Measurements from ENCODE around the gene TES.
A peak's percentile ranks its signal among the peaks of the same experiment; 100 is the strongest.

The TES gene

GRCh38 chr7:116229366-116229765, 19.0 kb downstream of the TES start:
- Histone ChIP-seq H3K4me3 (ENCODE audit: low read depth in 1 of 5, low read length in 5 of 5) (no peak overlapping the region), H3K9me3 (ENCODE audit: control insufficient read depth in 5 of 5, low read length in 5 of 5) (no peaks in the 10 kb centered on the region), H3K4me1 (ENCODE audit: control insufficient read depth in 5 of 5, insufficient read depth in 5 of 5, low read length in 5 of 5) (peaks cover 2 to 47% (median 31%) of the 10 kb centered on the region in 5 donors), H3K9ac (ENCODE audit: low read length in 5 of 5) (no peak overlapping the region), H3K27ac (ENCODE audit: low read depth, low read length) (peak overlapping the region; percentile 80), H3K27me3 (ENCODE audit: control insufficient read depth in 5 of 5, insufficient read depth in 4 of 5, low read length in 5 of 5) (no peaks in the 10 kb centered on the region), H3K36me3 (ENCODE audit: control insufficient read depth in 5 of 5, insufficient read depth in 5 of 5, low read length in 5 of 5) (no peaks in the 10 kb centered on the region)

- peaks cover 2 to 47% (median 31%) of the 10 kb centered on the region in 5 donors for H3K4me1 ChIP-seq (ENCODE audit: control insufficient read depth in 5 of 5, insufficient read depth in 5 of 5, low read length in 5 of 5)
- H3K36me3 ChIP-seq (ENCODE audit: control insufficient read depth in 5 of 5, insufficient read depth in 5 of 5, low read length in 5 of 5) = no peaks in the 10 kb centered on the region
- peak overlapping the region in 3 of 5 donors; percentile 9 to 23 (median 14) for H3K4me3 ChIP-seq (ENCODE audit: low read depth in 1 of 5, low read length in 5 of 5)
- H3K9ac ChIP-seq (ENCODE audit: low read length in 5 of 5) = peak overlapping the region in 4 of 5 donors; percentile 21 to 42 (median 24)
- no peaks in the 10 kb centered on the region for H3K9me3 ChIP-seq (ENCODE audit: control insufficient read depth in 5 of 5, low read length in 5 of 5)
- no peaks in the 10 kb centered on the region for H3K27me3 ChIP-seq (ENCODE audit: control insufficient read depth in 5 of 5, insufficient read depth in 4 of 5, low read length in 5 of 5)
- H3K27ac ChIP-seq (ENCODE audit: low read depth, low read length) = peak overlapping the region; percentile 80
These were observed 20.1 kb downstream of the TES start for GRCh38 chr7:116230191-116231005.

- peak overlapping the region; percentile 80 for H3K27ac ChIP-seq (ENCODE audit: low read depth, low read length)
- H3K36me3 ChIP-seq (ENCODE audit: control insufficient read depth in 5 of 5, insufficient read depth in 5 of 5, low read length in 5 of 5) = no peaks in the 10 kb centered on the region
- H3K4me1 ChIP-seq (ENCODE audit: control insufficient read depth in 5 of 5, insufficient read depth in 5 of 5, low read length in 5 of 5) = peaks cover 2 to 47% (median 31%) of the 10 kb centered on the region in 5 donors
These were observed 21.2 kb downstream of the TES start for GRCh38 chr7:116231543-116231942.

GRCh38 chr7:116231949-116232348, 21.6 kb downstream of the TES start:
- H3K27me3 ChIP-seq (ENCODE audit: control insufficient read depth in 5 of 5, insufficient read depth in 4 of 5, low read length in 5 of 5) = no peaks in the 10 kb centered on the region
- no peak overlapping the region for H3K4me3 ChIP-seq (ENCODE audit: low read depth in 1 of 5, low read length in 5 of 5)
- no peak overlapping the region for H3K9ac ChIP-seq (ENCODE audit: low read length in 5 of 5)
- no peaks in the 10 kb centered on the region for H3K36me3 ChIP-seq (ENCODE audit: control insufficient read depth in 5 of 5, insufficient read depth in 5 of 5, low read length in 5 of 5)
- H3K9me3 ChIP-seq (ENCODE audit: control insufficient read depth in 5 of 5, low read length in 5 of 5) = no peaks in the 10 kb centered on the region
- peak overlapping the region; percentile 44 for H3K27ac ChIP-seq (ENCODE audit: low read depth, low read length)
- H3K4me1 ChIP-seq (ENCODE audit: control insufficient read depth in 5 of 5, insufficient read depth in 5 of 5, low read length in 5 of 5) = peaks cover 2 to 47% (median 31%) of the 10 kb centered on the region in 5 donors

More at GRCh38 chr7:116231543-116231942, 21.2 kb downstream of the TES start:
- no peak overlapping the region for H3K9ac ChIP-seq (ENCODE audit: low read length in 5 of 5)
- H3K9me3 ChIP-seq (ENCODE audit: control insufficient read depth in 5 of 5, low read length in 5 of 5) = no peaks in the 10 kb centered on the region
- H3K27me3 ChIP-seq (ENCODE audit: control insufficient read depth in 5 of 5, insufficient read depth in 4 of 5, low read length in 5 of 5) = no peaks in the 10 kb centered on the region
- no peak overlapping the region for H3K4me3 ChIP-seq (ENCODE audit: low read depth in 1 of 5, low read length in 5 of 5)

- Histone ChIP-seq H3K4me3 (ENCODE audit: low read depth in 1 of 5, low read length in 5 of 5) (no peak overlapping the region), H3K27ac (ENCODE audit: low read depth, low read length) (peak overlapping the region; percentile 44), H3K4me1 (ENCODE audit: control insufficient read depth in 5 of 5, insufficient read depth in 5 of 5, low read length in 5 of 5) (peaks cover 2 to 46% (median 30%) of the 10 kb centered on the region in 5 donors), H3K27me3 (ENCODE audit: control insufficient read depth in 5 of 5, insufficient read depth in 4 of 5, low read length in 5 of 5) (no peaks in the 10 kb centered on the region), H3K36me3 (ENCODE audit: control insufficient read depth in 5 of 5, insufficient read depth in 5 of 5, low read length in 5 of 5) (peaks cover 0 to 3% (median 0%) of the 10 kb centered on the region in 5 donors), H3K9ac (ENCODE audit: low read length in 5 of 5) (no peak overlapping the region), H3K9me3 (ENCODE audit: control insufficient read depth in 5 of 5, low read length in 5 of 5) (no peaks in the 10 kb centered on the region)
These were observed 22.0 kb downstream of the TES start for GRCh38 chr7:116232350-116232749.

- H3K4me3 ChIP-seq (ENCODE audit: low read depth in 1 of 5, low read length in 5 of 5) = no peak overlapping the region
- H3K27me3 ChIP-seq (ENCODE audit: control insufficient read depth in 5 of 5, insufficient read depth in 4 of 5, low read length in 5 of 5) = no peaks in the 10 kb centered on the region
- peaks cover 0 to 9% (median 0%) of the 10 kb centered on the region in 5 donors for H3K36me3 ChIP-seq (ENCODE audit: control insufficient read depth in 5 of 5, insufficient read depth in 5 of 5, low read length in 5 of 5)
- H3K4me1 ChIP-seq (ENCODE audit: control insufficient read depth in 5 of 5, insufficient read depth in 5 of 5, low read length in 5 of 5) = peaks cover 2 to 40% (median 28%) of the 10 kb centered on the region in 5 donors
- no peaks in the 10 kb centered on the region for H3K9me3 ChIP-seq (ENCODE audit: control insufficient read depth in 5 of 5, low read length in 5 of 5)
- H3K27ac ChIP-seq (ENCODE audit: low read depth, low read length) = no peak overlapping the region
- H3K9ac ChIP-seq (ENCODE audit: low read length in 5 of 5) = no peak overlapping the region
These were observed 22.6 kb downstream of the TES start for GRCh38 chr7:116232920-116233319.

GRCh38 chr7:116234517-116235200, 24.3 kb downstream of the TES start:
- H3K4me1 ChIP-seq (ENCODE audit: control insufficient read depth in 5 of 5, insufficient read depth in 5 of 5, low read length in 5 of 5) = peaks cover 0 to 25% (median 21%) of the 10 kb centered on the region in 5 donors
- H3K4me3 ChIP-seq (ENCODE audit: low read depth in 1 of 5, low read length in 5 of 5) = no peak overlapping the region
- no peaks in the 10 kb centered on the region for H3K9me3 ChIP-seq (ENCODE audit: control insufficient read depth in 5 of 5, low read length in 5 of 5)
- H3K9ac ChIP-seq (ENCODE audit: low read length in 5 of 5) = no peak overlapping the region
- H3K27ac ChIP-seq (ENCODE audit: low read depth, low read length) = no peak overlapping the region
- H3K27me3 ChIP-seq (ENCODE audit: control insufficient read depth in 5 of 5, insufficient read depth in 4 of 5, low read length in 5 of 5) = no peaks in the 10 kb centered on the region
- peaks cover 0 to 12% (median 0%) of the 10 kb centered on the region in 5 donors for H3K36me3 ChIP-seq (ENCODE audit: control insufficient read depth in 5 of 5, insufficient read depth in 5 of 5, low read length in 5 of 5)

GRCh38 chr7:116235380-116235779, 25.0 kb downstream of the TES start:
- Histone ChIP-seq H3K4me1 (ENCODE audit: control insufficient read depth in 5 of 5, insufficient read depth in 5 of 5, low read length in 5 of 5) (peaks cover 0 to 19% (median 16%) of the 10 kb centered on the region in 5 donors), H3K9me3 (ENCODE audit: control insufficient read depth in 5 of 5, low read length in 5 of 5) (no peaks in the 10 kb centered on the region), H3K36me3 (ENCODE audit: control insufficient read depth in 5 of 5, insufficient read depth in 5 of 5, low read length in 5 of 5) (peaks cover 0 to 12% (median 0%) of the 10 kb centered on the region in 5 donors), H3K27ac (ENCODE audit: low read depth, low read length) (no peak overlapping the region), H3K9ac (ENCODE audit: low read length in 5 of 5) (no peak overlapping the region), H3K4me3 (ENCODE audit: low read depth in 1 of 5, low read length in 5 of 5) (no peak overlapping the region), H3K27me3 (ENCODE audit: control insufficient read depth in 5 of 5, insufficient read depth in 4 of 5, low read length in 5 of 5) (no peaks in the 10 kb centered on the region)

- Histone ChIP-seq H3K36me3 (ENCODE audit: control insufficient read depth in 5 of 5, insufficient read depth in 5 of 5, low read length in 5 of 5) (peaks cover 0 to 12% (median 0%) of the 10 kb centered on the region in 5 donors), H3K27me3 (ENCODE audit: control insufficient read depth in 5 of 5, insufficient read depth in 4 of 5, low read length in 5 of 5) (no peaks in the 10 kb centered on the region), H3K4me3 (ENCODE audit: low read depth in 1 of 5, low read length in 5 of 5) (no peak overlapping the region), H3K9me3 (ENCODE audit: control insufficient read depth in 5 of 5, low read length in 5 of 5) (no peaks in the 10 kb centered on the region), H3K4me1 (ENCODE audit: control insufficient read depth in 5 of 5, insufficient read depth in 5 of 5, low read length in 5 of 5) (peaks cover 0 to 11% (median 9%) of the 10 kb centered on the region in 5 donors), H3K9ac (ENCODE audit: low read length in 5 of 5) (no peak overlapping the region), H3K27ac (ENCODE audit: low read depth, low read length) (no peak overlapping the region)
These were observed 25.8 kb downstream of the TES start for GRCh38 chr7:116236020-116236630.
